ENCODE data around the gene DOP1A.

DOP1A gene

GRCh38 chr6:83072726-83073125 is 5.3 kb downstream of the DOP1A start:
- DNase-seq (ENCODE audit: low read depth): no peak
- no peak for TF ChIP-seq CTCF (IDR thresholded peaks at IDR 0.05; ENCODE audit: control insufficient read depth, insufficient read depth, low read depth, low read length, missing control alignments)
- no peak overlapping the region for H3K4me3 ChIP-seq (ENCODE audit: control insufficient read depth, low read depth, low read length)

GRCh38 chr6:83073615-83074014 is 6.1 kb downstream of the DOP1A start:
- DNase-seq (ENCODE audit: low read depth): no peak
- TF ChIP-seq CTCF (IDR thresholded peaks at IDR 0.05; ENCODE audit: control insufficient read depth, insufficient read depth, low read depth, low read length, missing control alignments): no peak
- H3K4me3 ChIP-seq (ENCODE audit: control insufficient read depth, low read depth, low read length): no peak overlapping the region

GRCh38 chr6:83083476-83083875 is 16.0 kb downstream of the DOP1A start:
- no peak overlapping the region for H3K4me3 ChIP-seq (ENCODE audit: control insufficient read depth, low read depth, low read length)
- TF ChIP-seq CTCF (IDR thresholded peaks at IDR 0.05; ENCODE audit: control insufficient read depth, insufficient read depth, low read depth, low read length, missing control alignments): no peak
- DNase-seq (ENCODE audit: low read depth): no peak

DNA sequence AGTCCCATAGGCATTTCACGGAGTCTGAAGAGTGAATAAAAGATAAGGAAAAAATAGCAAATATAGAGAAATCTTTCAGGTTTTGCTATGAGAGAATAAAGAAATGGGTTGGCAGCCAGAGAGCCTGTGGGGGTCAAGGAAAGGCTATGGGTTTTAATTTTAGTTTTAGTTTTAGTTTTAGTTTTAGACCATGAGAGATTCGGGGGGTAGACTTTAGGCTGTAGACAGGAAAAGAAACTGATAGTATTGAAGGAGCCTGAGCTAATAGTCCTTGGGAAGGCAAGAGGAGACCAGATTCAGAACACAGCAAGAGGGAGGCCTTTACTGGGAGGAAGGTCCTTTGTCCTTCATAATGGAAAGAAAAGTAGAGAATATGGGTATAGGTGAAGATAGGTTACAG is 19.3 kb downstream of the DOP1A start:
- no peak overlapping the region for H3K4me3 ChIP-seq (ENCODE audit: control insufficient read depth, low read depth, low read length)
- DNase-seq (ENCODE audit: low read depth): no peak
- no peak for TF ChIP-seq CTCF (IDR thresholded peaks at IDR 0.05; ENCODE audit: control insufficient read depth, insufficient read depth, low read depth, low read length, missing control alignments)

- H3K4me3 ChIP-seq (ENCODE audit: control insufficient read depth, low read depth, low read length): no peak overlapping the region
- no peak for DNase-seq (ENCODE audit: low read depth)
- no peak for TF ChIP-seq CTCF (IDR thresholded peaks at IDR 0.05; ENCODE audit: control insufficient read depth, insufficient read depth, low read depth, low read length, missing control alignments)
Measured at GRCh38 chr6:83092756-83093399, 25.4 kb downstream of the DOP1A start.

- TF ChIP-seq CTCF (IDR thresholded peaks at IDR 0.05; ENCODE audit: control insufficient read depth, insufficient read depth, low read depth, low read length, missing control alignments): no peak
- no peak for DNase-seq (ENCODE audit: low read depth)
- H3K4me3 ChIP-seq (ENCODE audit: control insufficient read depth, low read depth, low read length): no peak overlapping the region
Measured at GRCh38 chr6:83096791-83097190, 29.3 kb downstream of the DOP1A start.

GRCh38 chr6:83097204-83097603 is 29.7 kb downstream of the DOP1A start:
- TF ChIP-seq CTCF (IDR thresholded peaks at IDR 0.05; ENCODE audit: control insufficient read depth, insufficient read depth, low read depth, low read length, missing control alignments): no peak
- H3K4me3 ChIP-seq (ENCODE audit: control insufficient read depth, low read depth, low read length): no peak overlapping the region
- no peak for DNase-seq (ENCODE audit: low read depth)

Data from AG09309 (cell line).